ENCODE measurements around the gene TBC1D8. TPM values are rescaled to one million over a fixed set of nuclear protein-coding genes. Genes with fewer than 3 reads are reported as not detected.

Gene TBC1D8
- total and polyA plus RNA-seq, 2 of the 13 experiments (the other 11 are each of a cell fraction or from before 2014, with no cell fraction given): 45.1 to 95.4 TPM

DNA sequence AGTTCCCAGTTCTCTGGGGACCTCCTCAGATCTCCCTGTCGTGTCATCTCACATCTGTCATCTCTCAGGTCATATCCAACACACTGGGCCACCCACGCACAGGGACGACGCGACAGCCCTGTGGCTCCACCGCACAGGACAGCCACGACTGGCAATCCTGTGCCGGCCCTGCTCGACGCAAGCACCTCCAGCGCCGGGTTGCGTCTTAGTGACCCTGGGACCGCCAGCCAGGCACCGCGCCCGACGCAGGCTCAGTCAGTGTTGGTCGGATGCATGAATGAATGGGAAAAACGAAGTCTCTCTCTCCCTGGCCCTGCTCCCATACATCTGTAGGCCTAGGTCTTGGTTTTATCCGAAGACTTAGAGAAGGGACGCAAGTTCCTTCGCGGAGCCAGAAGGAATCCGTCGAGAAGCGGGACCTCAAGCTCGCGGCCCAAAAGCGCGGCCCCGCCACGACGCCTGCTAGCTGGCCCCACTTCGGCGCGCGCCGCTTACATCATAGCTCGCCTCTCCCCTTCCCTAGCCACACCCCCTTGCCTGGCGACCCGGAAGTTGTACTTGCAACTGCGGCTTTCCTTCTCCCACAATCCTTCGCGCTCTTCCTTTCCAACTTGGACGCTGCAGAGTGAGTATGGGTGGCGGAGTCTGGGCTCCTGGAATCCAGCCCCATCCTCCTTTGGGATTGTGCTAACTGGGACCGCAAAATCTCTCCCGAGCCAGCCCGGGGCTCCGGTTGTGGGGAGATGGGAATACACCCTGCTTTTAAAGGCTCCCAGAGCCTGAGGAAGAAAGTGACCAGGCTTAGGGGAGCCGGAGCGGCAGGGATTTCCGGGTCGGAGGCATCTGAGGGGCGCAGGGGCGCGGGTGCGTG, 149.3 kb downstream of the TBC1D8 start, which contains the start of gene RPL31 (continued):
- TF ChIP-seq, protein P1, sequence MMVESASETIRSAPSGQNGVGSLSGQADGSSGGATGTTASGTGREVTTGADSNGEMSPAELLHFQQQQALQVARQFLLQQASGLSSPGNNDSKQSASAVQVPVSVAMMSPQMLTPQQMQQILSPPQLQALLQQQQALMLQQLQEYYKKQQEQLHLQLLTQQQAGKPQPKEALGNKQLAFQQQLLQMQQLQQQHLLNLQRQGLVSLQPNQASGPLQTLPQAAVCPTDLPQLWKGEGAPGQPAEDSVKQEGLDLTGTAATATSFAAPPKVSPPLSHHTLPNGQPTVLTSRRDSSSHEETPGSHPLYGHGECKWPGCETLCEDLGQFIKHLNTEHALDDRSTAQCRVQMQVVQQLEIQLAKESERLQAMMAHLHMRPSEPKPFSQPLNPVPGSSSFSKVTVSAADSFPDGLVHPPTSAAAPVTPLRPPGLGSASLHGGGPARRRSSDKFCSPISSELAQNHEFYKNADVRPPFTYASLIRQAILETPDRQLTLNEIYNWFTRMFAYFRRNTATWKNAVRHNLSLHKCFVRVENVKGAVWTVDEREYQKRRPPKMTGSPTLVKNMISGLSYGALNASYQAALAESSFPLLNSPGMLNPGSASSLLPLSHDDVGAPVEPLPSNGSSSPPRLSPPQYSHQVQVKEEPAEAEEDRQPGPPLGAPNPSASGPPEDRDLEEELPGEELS (CRISPR knock-in tag; IDR thresholded peaks at IDR 0.05): peak; percentile 68
- TF ChIP-seq, protein P2, sequence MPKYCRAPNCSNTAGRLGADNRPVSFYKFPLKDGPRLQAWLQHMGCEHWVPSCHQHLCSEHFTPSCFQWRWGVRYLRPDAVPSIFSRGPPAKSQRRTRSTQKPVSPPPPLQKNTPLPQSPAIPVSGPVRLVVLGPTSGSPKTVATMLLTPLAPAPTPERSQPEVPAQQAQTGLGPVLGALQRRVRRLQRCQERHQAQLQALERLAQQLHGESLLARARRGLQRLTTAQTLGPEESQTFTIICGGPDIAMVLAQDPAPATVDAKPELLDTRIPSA (CRISPR knock-in tag; IDR thresholded peaks at IDR 0.05; ENCODE audit: borderline replicate concordance): peak; percentile 99
- TF ChIP-seq, protein P3, sequence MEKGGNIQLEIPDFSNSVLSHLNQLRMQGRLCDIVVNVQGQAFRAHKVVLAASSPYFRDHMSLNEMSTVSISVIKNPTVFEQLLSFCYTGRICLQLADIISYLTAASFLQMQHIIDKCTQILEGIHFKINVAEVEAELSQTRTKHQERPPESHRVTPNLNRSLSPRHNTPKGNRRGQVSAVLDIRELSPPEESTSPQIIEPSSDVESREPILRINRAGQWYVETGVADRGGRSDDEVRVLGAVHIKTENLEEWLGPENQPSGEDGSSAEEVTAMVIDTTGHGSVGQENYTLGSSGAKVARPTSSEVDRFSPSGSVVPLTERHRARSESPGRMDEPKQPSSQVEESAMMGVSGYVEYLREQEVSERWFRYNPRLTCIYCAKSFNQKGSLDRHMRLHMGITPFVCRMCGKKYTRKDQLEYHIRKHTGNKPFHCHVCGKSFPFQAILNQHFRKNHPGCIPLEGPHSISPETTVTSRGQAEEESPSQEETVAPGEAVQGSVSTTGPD (CRISPR knock-in tag; IDR thresholded peaks at IDR 0.05): peak; percentile 78; the same call in 1 of the 2 replicates
- TF ChIP-seq HOXA7 (CRISPR knock-in tag; IDR thresholded peaks at IDR 0.05) (no peak; the same call in none of the 2 replicates), STAT5B (CRISPR knock-in tag; IDR thresholded peaks at IDR 0.05) (peak; percentile 91), XBP1 (CRISPR knock-in tag; IDR thresholded peaks at IDR 0.05) (peak; percentile 95), TBP (CRISPR knock-in tag; IDR thresholded peaks at IDR 0.05) (peak; percentile 23; the same call in 1 of the 2 replicates), GABPA (IDR thresholded peaks at IDR 0.05; ENCODE audit: low read depth, low read length) (peak; percentile 90), GABPA (CRISPR knock-in tag; IDR thresholded peaks at IDR 0.05; ENCODE audit: low read depth) (peak; percentile 99), KDM5B (CRISPR knock-in tag; IDR thresholded peaks at IDR 0.05; ENCODE audit: borderline replicate concordance) (peak; percentile 100)
- TF ChIP-seq, protein P4, sequence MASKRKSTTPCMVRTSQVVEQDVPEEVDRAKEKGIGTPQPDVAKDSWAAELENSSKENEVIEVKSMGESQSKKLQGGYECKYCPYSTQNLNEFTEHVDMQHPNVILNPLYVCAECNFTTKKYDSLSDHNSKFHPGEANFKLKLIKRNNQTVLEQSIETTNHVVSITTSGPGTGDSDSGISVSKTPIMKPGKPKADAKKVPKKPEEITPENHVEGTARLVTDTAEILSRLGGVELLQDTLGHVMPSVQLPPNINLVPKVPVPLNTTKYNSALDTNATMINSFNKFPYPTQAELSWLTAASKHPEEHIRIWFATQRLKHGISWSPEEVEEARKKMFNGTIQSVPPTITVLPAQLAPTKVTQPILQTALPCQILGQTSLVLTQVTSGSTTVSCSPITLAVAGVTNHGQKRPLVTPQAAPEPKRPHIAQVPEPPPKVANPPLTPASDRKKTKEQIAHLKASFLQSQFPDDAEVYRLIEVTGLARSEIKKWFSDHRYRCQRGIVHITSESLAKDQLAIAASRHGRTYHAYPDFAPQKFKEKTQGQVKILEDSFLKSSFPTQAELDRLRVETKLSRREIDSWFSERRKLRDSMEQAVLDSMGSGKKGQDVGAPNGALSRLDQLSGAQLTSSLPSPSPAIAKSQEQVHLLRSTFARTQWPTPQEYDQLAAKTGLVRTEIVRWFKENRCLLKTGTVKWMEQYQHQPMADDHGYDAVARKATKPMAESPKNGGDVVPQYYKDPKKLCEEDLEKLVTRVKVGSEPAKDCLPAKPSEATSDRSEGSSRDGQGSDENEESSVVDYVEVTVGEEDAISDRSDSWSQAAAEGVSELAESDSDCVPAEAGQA (IDR thresholded peaks at IDR 0.05; ENCODE audit: low read depth): peak; percentile 93
- TF ChIP-seq, protein P4 (CRISPR knock-in tag; IDR thresholded peaks at IDR 0.05; ENCODE audit: borderline replicate concordance): peak; percentile 73; the same call in 1 of the 2 replicates
- TF ChIP-seq, protein P5, sequence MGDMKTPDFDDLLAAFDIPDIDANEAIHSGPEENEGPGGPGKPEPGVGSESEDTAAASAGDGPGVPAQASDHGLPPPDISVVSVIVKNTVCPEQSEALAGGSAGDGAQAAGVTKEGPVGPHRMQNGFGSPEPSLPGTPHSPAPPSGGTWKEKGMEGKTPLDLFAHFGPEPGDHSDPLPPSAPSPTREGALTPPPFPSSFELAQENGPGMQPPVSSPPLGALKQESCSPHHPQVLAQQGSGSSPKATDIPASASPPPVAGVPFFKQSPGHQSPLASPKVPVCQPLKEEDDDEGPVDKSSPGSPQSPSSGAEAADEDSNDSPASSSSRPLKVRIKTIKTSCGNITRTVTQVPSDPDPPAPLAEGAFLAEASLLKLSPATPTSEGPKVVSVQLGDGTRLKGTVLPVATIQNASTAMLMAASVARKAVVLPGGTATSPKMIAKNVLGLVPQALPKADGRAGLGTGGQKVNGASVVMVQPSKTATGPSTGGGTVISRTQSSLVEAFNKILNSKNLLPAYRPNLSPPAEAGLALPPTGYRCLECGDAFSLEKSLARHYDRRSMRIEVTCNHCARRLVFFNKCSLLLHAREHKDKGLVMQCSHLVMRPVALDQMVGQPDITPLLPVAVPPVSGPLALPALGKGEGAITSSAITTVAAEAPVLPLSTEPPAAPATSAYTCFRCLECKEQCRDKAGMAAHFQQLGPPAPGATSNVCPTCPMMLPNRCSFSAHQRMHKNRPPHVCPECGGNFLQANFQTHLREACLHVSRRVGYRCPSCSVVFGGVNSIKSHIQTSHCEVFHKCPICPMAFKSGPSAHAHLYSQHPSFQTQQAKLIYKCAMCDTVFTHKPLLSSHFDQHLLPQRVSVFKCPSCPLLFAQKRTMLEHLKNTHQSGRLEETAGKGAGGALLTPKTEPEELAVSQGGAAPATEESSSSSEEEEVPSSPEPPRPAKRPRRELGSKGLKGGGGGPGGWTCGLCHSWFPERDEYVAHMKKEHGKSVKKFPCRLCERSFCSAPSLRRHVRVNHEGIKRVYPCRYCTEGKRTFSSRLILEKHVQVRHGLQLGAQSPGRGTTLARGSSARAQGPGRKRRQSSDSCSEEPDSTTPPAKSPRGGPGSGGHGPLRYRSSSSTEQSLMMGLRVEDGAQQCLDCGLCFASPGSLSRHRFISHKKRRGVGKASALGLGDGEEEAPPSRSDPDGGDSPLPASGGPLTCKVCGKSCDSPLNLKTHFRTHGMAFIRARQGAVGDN (CRISPR knock-in tag; IDR thresholded peaks at IDR 0.05): peak; percentile 100

Measured in HepG2 (cell line).